GM12891 (cell line): ENCODE measurements around the gene GSC2.

ENCODE experiments used
- POLR2A ChIP-seq: IDR thresholded peaks from 2 replicates; pipeline ENCODE4 v1.6.1; 2011; ENCODE audit warnings: low read depth, low read length, control low read depth
- POLR2AphosphoS5 ChIP-seq: IDR thresholded peaks from 2 replicates; pipeline ENCODE4 v1.6.1; 2011; ENCODE audit warnings: low read depth, low read length, control low read depth
- SPI1 ChIP-seq: IDR thresholded peaks from 2 replicates; pipeline ENCODE4 v1.6.1; 2011; ENCODE audit warnings: low read depth, low read length, control low read depth
- TAF1 ChIP-seq: IDR thresholded peaks from 2 replicates; pipeline ENCODE4 v1.6.1; 2011; ENCODE audit warnings: low read depth, low read length, control low read depth

- TF ChIP-seq POLR2A (no peak), POLR2AphosphoS5 (no peak), TAF1 (no peak), SPI1 (no peak)
Observed at GRCh38 chr22:19181786-19182471, 31.8 kb upstream of the GSC2 start.
